Uterus (tissue), 2 donors: ENCODE data around the gene TMEM130.

Source experiments
- POLR2A ChIP-seq, 2 donors: fragments of 450-650 bp; IDR thresholded peaks; one replicate each; pipeline ENCODE4 v1.6.1; 2016; ENCODE audit warnings: antibody characterized with exemption in 2 of 2, mild to moderate bottlenecking in 1 of 2, moderate library complexity in 1 of 2
- TF ChIP-seq, protein P1 (sequence below), 4 experiments: fragments of 200-600 bp in 2 of 4; fragments of 450-650 bp in 2 of 4; sonication (generic) in 2 of 4; IDR thresholded peaks; one replicate each; pipeline ENCODE4 v1.5.1; 2016 to 2019; ENCODE audit warnings: antibody characterized with exemption in 4 of 4, mild to moderate bottlenecking in 2 of 4, moderate library complexity in 1 of 4

DNA sequence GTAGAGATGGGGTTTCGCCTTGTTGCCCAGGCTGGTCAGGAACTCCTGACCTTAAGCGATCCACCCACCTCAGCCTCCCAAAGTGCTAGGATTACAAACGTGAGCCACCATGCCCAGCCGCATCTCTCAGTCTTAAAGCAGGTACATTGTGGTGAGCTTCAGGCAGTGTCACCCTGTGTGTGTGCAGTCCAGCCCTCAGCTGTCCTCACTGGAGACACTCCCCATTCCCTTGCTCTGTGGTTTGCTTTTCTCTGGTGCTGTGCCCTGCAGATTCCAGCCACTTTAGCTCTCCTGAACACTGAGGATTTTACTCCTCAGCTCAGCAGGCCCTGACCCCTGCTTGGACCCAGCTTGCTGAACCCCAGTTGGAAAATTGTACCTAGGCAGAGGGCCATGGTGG, 14.6 kb upstream of the TMEM130 start:
- TF ChIP-seq, protein P1, sequence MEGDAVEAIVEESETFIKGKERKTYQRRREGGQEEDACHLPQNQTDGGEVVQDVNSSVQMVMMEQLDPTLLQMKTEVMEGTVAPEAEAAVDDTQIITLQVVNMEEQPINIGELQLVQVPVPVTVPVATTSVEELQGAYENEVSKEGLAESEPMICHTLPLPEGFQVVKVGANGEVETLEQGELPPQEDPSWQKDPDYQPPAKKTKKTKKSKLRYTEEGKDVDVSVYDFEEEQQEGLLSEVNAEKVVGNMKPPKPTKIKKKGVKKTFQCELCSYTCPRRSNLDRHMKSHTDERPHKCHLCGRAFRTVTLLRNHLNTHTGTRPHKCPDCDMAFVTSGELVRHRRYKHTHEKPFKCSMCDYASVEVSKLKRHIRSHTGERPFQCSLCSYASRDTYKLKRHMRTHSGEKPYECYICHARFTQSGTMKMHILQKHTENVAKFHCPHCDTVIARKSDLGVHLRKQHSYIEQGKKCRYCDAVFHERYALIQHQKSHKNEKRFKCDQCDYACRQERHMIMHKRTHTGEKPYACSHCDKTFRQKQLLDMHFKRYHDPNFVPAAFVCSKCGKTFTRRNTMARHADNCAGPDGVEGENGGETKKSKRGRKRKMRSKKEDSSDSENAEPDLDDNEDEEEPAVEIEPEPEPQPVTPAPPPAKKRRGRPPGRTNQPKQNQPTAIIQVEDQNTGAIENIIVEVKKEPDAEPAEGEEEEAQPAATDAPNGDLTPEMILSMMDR (IDR thresholded peaks at IDR 0.05), result no peak
- no peak for TF ChIP-seq POLR2A (IDR thresholded peaks at IDR 0.05)
